NCI-H2227 (cell line): Measurements from ENCODE around the gene RBM5.
A peak's percentile ranks its signal among the peaks of the same experiment; 100 is the strongest.
"Not testable (repeated sequence)": the region's sequence is repeated elsewhere in the genome, so short reads cannot be mapped to it uniquely, and the experiment has no call there.

Source experiments
- DNase-seq: peaks from one replicate; lab custom pipeline; 2025; ENCODE audit not compliant: unreplicated experiment; lab: John Stamatoyannopoulos, UW

Gene RBM5

GRCh38 chr3:50088725-50089608, at the start of gene RBM5:
Gene RBM5 (plus strand): TSS chr3:50088919. CDS start chr3:50090435, 1,516 bp downstream.
- peak; percentile 89 for DNase-seq

- no peak for DNase-seq
These were observed 43.7 kb upstream of the RBM5 start for GRCh38 chr3:50044976-50045375.

GRCh38 chr3:50047426-50047825, 41.3 kb upstream of the RBM5 start:
- DNase-seq = no peak

- DNase-seq = no peak
These were observed 38.4 kb upstream of the RBM5 start for GRCh38 chr3:50050361-50050760.

GRCh38 chr3:50057756-50058155, 31.0 kb upstream of the RBM5 start:
- DNase-seq = no peak

GRCh38 chr3:50068134-50068533, 20.6 kb upstream of the RBM5 start:
- DNase-seq = no peak

- DNase-seq = no peak
These were observed 10.6 kb upstream of the RBM5 start for GRCh38 chr3:50078091-50078490.

- no peak for DNase-seq
These were observed 10.1 kb upstream of the RBM5 start for GRCh38 chr3:50078622-50079021.

- not testable (repeated sequence) for DNase-seq
These were observed 3.8 kb upstream of the RBM5 start for GRCh38 chr3:50084951-50085350.

GRCh38 chr3:50089609-50089945, 858 bp downstream of the RBM5 start:
- peak; percentile 20 for DNase-seq

- no peak for DNase-seq
These were observed 2.3 kb downstream of the RBM5 start for GRCh38 chr3:50090984-50091383.

- DNase-seq = no peak
These were observed 6.8 kb downstream of the RBM5 start for GRCh38 chr3:50095352-50095998.

GRCh38 chr3:50100386-50100785, 11.7 kb downstream of the RBM5 start:
- DNase-seq = no peak

GRCh38 chr3:50100956-50101845, 12.5 kb downstream of the RBM5 start:
- no peak for DNase-seq

GRCh38 chr3:50102558-50102957, 13.8 kb downstream of the RBM5 start:
- no peak for DNase-seq

- DNase-seq = no peak
These were observed 23.0 kb downstream of the RBM5 start for GRCh38 chr3:50111757-50112156.

GRCh38 chr3:50112462-50112861, 23.7 kb downstream of the RBM5 start:
- no peak for DNase-seq

- no peak for DNase-seq
These were observed 28.4 kb downstream of the RBM5 start for GRCh38 chr3:50117120-50117519.

- no peak for DNase-seq
These were observed 29.5 kb downstream of the RBM5 start for GRCh38 chr3:50118237-50118636.

- no peak for DNase-seq
These were observed 31.1 kb downstream of the RBM5 start for GRCh38 chr3:50119786-50120185.

- DNase-seq = no peak
These were observed 31.8 kb downstream of the RBM5 start for GRCh38 chr3:50120364-50121071.
